MM.1S (cell line): ENCODE data around the gene KCNG4.
"Not testable (repeated sequence)": the region's sequence is repeated elsewhere in the genome, so short reads cannot be mapped to it uniquely, and the experiment has no call there.

ENCODE experiments used
- EZH2phosphoT487 ChIP-seq: fragments of 300-600 bp; sonication (generic); IDR thresholded peaks from 2 replicates; pipeline ENCODE4 v1.6.1; 2018; ENCODE audit warnings: antibody characterized with exemption, low read length
- TF ChIP-seq, protein P1 (sequence below): fragments of 300-600 bp; sonication (generic); IDR thresholded peaks from 2 replicates; pipeline ENCODE4 v1.5.1; 2016; ENCODE audit warnings: antibody characterized with exemption, low read length, mixed read lengths

GRCh38 chr16:84205123-84205522, 34.7 kb downstream of the KCNG4 start:
- not testable (repeated sequence) for TF ChIP-seq EZH2phosphoT487
- TF ChIP-seq, protein P1, sequence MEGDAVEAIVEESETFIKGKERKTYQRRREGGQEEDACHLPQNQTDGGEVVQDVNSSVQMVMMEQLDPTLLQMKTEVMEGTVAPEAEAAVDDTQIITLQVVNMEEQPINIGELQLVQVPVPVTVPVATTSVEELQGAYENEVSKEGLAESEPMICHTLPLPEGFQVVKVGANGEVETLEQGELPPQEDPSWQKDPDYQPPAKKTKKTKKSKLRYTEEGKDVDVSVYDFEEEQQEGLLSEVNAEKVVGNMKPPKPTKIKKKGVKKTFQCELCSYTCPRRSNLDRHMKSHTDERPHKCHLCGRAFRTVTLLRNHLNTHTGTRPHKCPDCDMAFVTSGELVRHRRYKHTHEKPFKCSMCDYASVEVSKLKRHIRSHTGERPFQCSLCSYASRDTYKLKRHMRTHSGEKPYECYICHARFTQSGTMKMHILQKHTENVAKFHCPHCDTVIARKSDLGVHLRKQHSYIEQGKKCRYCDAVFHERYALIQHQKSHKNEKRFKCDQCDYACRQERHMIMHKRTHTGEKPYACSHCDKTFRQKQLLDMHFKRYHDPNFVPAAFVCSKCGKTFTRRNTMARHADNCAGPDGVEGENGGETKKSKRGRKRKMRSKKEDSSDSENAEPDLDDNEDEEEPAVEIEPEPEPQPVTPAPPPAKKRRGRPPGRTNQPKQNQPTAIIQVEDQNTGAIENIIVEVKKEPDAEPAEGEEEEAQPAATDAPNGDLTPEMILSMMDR, result not testable (repeated sequence)
